Measurements from ENCODE around the gene DEPDC1.
"Not testable (repeated sequence)": the region's sequence is repeated elsewhere in the genome, so short reads cannot be mapped to it uniquely, and the experiment has no call there.

DEPDC1 gene

GRCh38 chr1:68485431-68486022 is 11.4 kb downstream of the DEPDC1 start:
- DNase-seq (ENCODE audit: extremely low spot score): no peak
- ChIA-PET POLR2A (no interaction called here), CTCF (no interaction called here)
- TF ChIP-seq SUZ12 (IDR thresholded peaks at IDR 0.05) (no peak), FOXK2 (IDR thresholded peaks at IDR 0.05) (no peak), ZNF384 (IDR thresholded peaks at IDR 0.05) (no peak)

GRCh38 chr1:68484618-68485017 is 12.3 kb downstream of the DEPDC1 start:
- TF ChIP-seq TARDBP (IDR thresholded peaks at IDR 0.05) (no peak), PKNOX1 (IDR thresholded peaks at IDR 0.05) (no peak), L3MBTL2 (conservative IDR thresholded peaks at IDR 0.05) (no peak), ELF4 (IDR thresholded peaks at IDR 0.05) (no peak), NFRKB (IDR thresholded peaks at IDR 0.05) (no peak), CTBP1 (IDR thresholded peaks at IDR 0.05; ENCODE audit: borderline replicate concordance) (no peak), BHLHE40 (IDR thresholded peaks at IDR 0.05; ENCODE audit: borderline replicate concordance) (no peak), SUZ12 (IDR thresholded peaks at IDR 0.05) (no peak), LEF1 (IDR thresholded peaks at IDR 0.05; ENCODE audit: borderline replicate concordance) (no peak), FOXK2 (IDR thresholded peaks at IDR 0.05) (no peak), HDGF (IDR thresholded peaks at IDR 0.05; ENCODE audit: borderline replicate concordance) (no peak)
- DNase-seq (ENCODE audit: extremely low spot score): no peak
- POLR2A ChIA-PET: no interaction called here
- CTCF ChIA-PET: interaction anchor here (0.6 kb wide), 1 partner anchor 1395 kb away, joined by 3 read pairs; no protein-coding TSS in a partner anchor

- ChIA-PET CTCF (no interaction called here), POLR2A (no interaction called here)
- no peak for DNase-seq (ENCODE audit: extremely low spot score)
- no peak for TF ChIP-seq FOXA1 (IDR thresholded peaks at IDR 0.05)
- TF ChIP-seq L3MBTL2 (conservative IDR thresholded peaks at IDR 0.05): no peak
- TF ChIP-seq LEF1 (IDR thresholded peaks at IDR 0.05; ENCODE audit: borderline replicate concordance): no peak
- no peak for TF ChIP-seq ZNF384 (IDR thresholded peaks at IDR 0.05)
- TF ChIP-seq SUZ12 (IDR thresholded peaks at IDR 0.05): no peak
- TF ChIP-seq SP1 (IDR thresholded peaks at IDR 0.05): no peak
- TF ChIP-seq BHLHE40 (IDR thresholded peaks at IDR 0.05; ENCODE audit: borderline replicate concordance): no peak
- TF ChIP-seq TARDBP (IDR thresholded peaks at IDR 0.05): no peak
- no peak for TF ChIP-seq PKNOX1 (IDR thresholded peaks at IDR 0.05)
- no peak for TF ChIP-seq CTBP1 (IDR thresholded peaks at IDR 0.05; ENCODE audit: borderline replicate concordance)
- no peak for TF ChIP-seq ARNT (IDR thresholded peaks at IDR 0.05)
- no peak for TF ChIP-seq FOXK2 (IDR thresholded peaks at IDR 0.05)
- TF ChIP-seq FOXM1 (IDR thresholded peaks at IDR 0.05; ENCODE audit: borderline replicate concordance): no peak
- no peak for TF ChIP-seq NFRKB (IDR thresholded peaks at IDR 0.05)
- no peak for TF ChIP-seq ELF4 (IDR thresholded peaks at IDR 0.05)
These were observed 15.8 kb downstream of the DEPDC1 start for GRCh38 chr1:68481041-68481440.

GRCh38 chr1:68479501-68479900 is 17.4 kb downstream of the DEPDC1 start:
- CTCF ChIA-PET: interaction anchor here (0.6 to 0.7 kb wide), 2 partner anchors 11 to 18 kb away, joined by 3 to 7 read pairs; partner anchors contain the start of gene DEPDC1
- DNase-seq (ENCODE audit: extremely low spot score): no peak

GRCh38 chr1:68478662-68479061 is 18.2 kb downstream of the DEPDC1 start:
- no peak for DNase-seq (ENCODE audit: extremely low spot score)
- ChIA-PET POLR2A (no interaction called here), CTCF (no interaction called here)
- no peak for TF ChIP-seq ARNT (IDR thresholded peaks at IDR 0.05)
- TF ChIP-seq CTBP1 (IDR thresholded peaks at IDR 0.05; ENCODE audit: borderline replicate concordance): no peak
- no peak for TF ChIP-seq FOXA1 (IDR thresholded peaks at IDR 0.05)
- TF ChIP-seq FOXM1 (IDR thresholded peaks at IDR 0.05; ENCODE audit: borderline replicate concordance): no peak
- TF ChIP-seq HDGF (IDR thresholded peaks at IDR 0.05; ENCODE audit: borderline replicate concordance): no peak
- no peak for TF ChIP-seq TARDBP (IDR thresholded peaks at IDR 0.05)
- TF ChIP-seq SUZ12 (IDR thresholded peaks at IDR 0.05): no peak
- no peak for TF ChIP-seq SP1 (IDR thresholded peaks at IDR 0.05)
- no peak for TF ChIP-seq FOXK2 (IDR thresholded peaks at IDR 0.05)
- no peak for TF ChIP-seq PKNOX1 (IDR thresholded peaks at IDR 0.05)
- TF ChIP-seq NFRKB (IDR thresholded peaks at IDR 0.05): no peak
- no peak for TF ChIP-seq ZNF384 (IDR thresholded peaks at IDR 0.05)
- TF ChIP-seq ELF4 (IDR thresholded peaks at IDR 0.05): no peak
- TF ChIP-seq LEF1 (IDR thresholded peaks at IDR 0.05; ENCODE audit: borderline replicate concordance): no peak
- no peak for TF ChIP-seq L3MBTL2 (conservative IDR thresholded peaks at IDR 0.05)
- TF ChIP-seq BHLHE40 (IDR thresholded peaks at IDR 0.05; ENCODE audit: borderline replicate concordance): no peak

More at GRCh38 chr1:68479501-68479900, 17.4 kb downstream of the DEPDC1 start:
- TF ChIP-seq ELF4 (IDR thresholded peaks at IDR 0.05) (no peak), PKNOX1 (IDR thresholded peaks at IDR 0.05) (no peak), TARDBP (IDR thresholded peaks at IDR 0.05) (no peak), FOXK2 (IDR thresholded peaks at IDR 0.05) (no peak), CTBP1 (IDR thresholded peaks at IDR 0.05; ENCODE audit: borderline replicate concordance) (no peak), FOXA1 (IDR thresholded peaks at IDR 0.05) (no peak), ZNF384 (IDR thresholded peaks at IDR 0.05) (no peak), FOXM1 (IDR thresholded peaks at IDR 0.05; ENCODE audit: borderline replicate concordance) (no peak), LEF1 (IDR thresholded peaks at IDR 0.05; ENCODE audit: borderline replicate concordance) (no peak)
- POLR2A ChIA-PET: no interaction called here

- CTCF ChIA-PET; POLR2A ChIA-PET; DNase-seq (ENCODE audit: extremely low spot score): not testable (repeated sequence)
These were observed 20.3 kb downstream of the DEPDC1 start for GRCh38 chr1:68476626-68477025.

Data from HEK293T (cell line).